CD4-positive, alpha-beta T cell treated with Interleukin-12 subunit alpha and Interleukin-12 subunit beta, for 1 hour (primary cell): ENCODE data around the gene GCGR.

ENCODE experiments used
- DNase-seq: peaks from one replicate; pipeline ENCODE4 v3.0.0-alpha.2; 2020

The GCGR gene

DNA sequence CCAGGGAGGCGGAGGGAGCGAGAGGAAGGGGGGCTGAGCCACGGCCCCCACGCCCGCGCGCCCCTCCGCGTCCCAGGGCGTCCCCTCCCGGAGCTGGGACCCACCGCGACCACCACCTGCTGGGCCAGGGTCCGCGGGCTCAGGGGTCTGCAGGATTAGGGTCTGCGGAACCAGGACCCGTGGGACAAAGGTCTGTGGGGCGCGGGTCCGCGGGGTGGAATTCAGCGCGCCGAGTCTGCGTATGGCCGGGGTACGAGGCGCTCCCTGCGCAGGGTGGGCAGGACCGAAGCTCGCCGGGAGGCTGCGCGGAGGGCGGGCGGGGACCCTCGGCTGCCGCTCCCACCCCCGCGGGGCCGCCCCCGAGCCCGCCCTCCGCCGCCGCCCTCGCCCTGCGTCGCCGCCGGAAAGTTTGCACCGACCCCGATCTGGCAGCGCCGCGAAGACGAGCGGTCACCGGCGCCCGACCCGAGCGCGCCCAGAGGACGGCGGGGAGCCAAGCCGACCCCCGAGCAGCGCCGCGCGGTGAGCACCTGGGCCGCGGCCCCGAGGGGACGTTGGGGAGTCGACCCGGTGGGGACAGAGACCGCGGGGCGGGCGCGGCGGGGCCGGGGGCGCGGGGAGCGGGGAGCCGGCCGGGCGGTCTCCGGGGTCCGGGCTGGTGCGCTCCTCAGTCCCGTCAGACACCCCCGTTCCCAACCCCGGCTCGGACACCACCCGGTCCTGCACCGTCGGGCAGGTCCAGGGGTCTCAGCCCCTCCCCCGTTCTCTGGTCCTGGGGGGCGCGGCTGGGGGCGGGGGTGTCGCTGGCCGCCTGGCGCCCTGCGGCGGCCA, at the start of gene GCGR:
Gene GCGR (plus strand): TSS at position 423 of the 831 bp plus-strand sequence. CDS start 4,869 bp downstream, outside the sequence.
- DNase-seq: no peak

DNA sequence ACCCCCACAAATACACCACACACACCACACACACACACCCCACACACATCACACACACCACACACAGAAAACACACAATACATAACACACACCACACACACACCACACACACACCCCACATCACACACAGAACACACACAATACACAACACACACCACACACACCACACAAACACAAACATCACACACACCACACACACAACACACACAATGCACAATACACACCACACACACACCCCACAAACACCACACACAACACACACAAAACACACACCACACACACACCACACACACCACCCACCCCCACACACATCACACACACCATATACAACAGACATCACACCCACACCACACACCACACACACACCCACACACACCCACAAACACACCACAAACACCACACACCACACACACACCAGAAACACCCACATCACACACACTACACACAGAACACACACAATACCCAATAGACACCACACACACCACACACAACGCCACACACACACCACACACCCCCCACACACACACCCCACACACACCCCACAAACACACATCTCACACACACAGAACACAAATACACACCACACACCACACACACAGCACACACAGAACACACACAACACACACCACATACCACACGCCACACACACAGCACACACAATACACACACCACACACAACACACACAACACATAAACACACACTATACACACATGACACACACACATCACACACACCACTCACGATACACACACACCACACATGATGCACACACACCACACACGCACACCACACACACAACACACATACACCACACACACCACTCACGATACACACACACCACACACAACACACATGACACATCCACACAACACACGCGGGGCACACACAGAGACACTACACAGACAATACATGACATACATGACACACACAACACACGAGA, 11.0 kb upstream of the GCGR start:
- DNase-seq: no peak

DNA sequence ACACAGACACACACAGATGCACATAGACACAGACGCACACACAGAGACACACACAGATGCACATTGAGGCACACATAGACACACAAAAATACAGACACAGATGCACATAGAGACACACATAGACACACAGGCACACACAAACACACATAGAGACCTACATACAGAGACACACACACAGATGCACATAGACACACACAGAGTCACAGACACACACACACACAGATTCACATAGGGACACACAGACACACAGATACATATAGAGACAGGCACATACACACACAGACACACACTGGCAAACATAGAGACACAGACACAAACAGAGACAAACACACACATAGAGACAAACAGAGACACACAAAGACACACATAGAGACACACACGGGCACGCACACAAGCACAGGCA, 9.9 kb upstream of the GCGR start:
- no peak for DNase-seq

DNA sequence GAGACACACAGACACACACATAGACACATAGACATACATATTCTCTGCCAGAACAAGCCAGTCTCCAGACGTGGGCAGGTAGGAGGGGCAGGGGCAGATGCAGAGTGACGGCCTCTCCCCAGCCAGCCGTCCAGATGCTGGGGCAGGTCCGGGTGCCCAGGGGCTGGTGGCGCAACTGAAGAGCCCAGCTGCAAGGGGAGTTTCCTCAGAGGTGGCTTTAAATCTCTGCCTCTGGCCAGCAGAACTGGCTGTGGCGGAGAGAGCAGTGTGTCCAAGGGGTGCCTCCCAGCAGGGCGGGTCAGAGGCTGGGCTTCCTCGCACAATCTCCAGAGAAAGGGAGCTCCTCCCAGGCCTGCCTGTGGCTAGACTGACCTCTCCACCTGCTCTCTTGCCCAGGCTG, 9.4 kb upstream of the GCGR start:
- no peak for DNase-seq

DNA sequence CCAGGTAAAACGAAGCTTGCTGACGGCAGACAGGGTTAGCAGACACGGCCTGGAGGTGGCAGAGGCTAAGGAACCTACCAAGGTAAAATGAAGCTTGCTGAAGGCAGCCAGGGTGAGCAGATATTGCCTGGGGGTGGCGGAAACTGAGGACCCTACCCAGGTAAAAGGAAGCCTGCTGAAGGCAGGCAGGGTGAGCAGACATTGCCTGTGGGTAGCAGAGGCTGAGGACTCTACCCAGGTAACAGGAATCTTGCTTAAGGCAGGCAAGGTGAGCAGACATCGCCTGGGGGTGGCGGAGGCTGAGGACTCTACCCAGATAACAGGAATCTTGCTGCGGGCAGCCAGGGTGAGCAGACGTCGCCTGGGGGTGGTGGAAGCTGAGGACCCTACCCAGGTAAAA, 2.6 kb upstream of the GCGR start:
- no peak for DNase-seq

DNA sequence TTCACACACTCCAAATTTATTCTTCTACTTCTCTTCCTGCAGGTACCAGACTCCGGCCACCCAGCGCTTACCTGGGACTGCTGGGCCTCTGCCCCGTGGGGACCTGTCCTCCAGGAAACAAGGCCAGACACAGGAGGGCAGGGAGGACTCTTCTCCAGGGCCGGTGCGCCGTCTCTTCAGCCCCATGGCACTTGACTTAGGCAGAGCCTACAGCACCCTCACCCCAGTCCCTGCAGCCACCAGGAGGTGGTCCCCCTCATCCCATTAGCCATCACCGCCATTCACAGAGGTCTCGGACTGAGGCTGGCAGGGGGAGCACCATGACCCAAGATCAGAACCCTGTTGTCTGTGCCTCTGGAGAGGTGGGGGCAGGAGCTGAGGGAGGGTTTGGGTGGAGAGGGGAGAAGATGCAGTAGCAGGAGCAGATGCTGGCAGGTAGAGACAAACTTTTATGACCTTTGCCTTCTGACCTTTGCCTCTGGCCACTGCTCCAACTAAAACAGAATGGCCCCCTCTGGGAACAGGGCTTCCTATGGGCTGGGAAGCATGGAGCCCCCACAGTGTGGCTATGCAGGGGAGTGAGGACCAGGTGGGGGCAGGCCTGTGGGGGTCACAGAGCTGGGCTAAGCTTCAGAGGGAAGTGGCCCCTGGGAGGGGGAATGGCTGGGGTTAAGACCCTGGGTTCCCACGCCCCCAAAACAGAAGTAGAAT, 1.7 kb upstream of the GCGR start:
- DNase-seq: no peak

DNA sequence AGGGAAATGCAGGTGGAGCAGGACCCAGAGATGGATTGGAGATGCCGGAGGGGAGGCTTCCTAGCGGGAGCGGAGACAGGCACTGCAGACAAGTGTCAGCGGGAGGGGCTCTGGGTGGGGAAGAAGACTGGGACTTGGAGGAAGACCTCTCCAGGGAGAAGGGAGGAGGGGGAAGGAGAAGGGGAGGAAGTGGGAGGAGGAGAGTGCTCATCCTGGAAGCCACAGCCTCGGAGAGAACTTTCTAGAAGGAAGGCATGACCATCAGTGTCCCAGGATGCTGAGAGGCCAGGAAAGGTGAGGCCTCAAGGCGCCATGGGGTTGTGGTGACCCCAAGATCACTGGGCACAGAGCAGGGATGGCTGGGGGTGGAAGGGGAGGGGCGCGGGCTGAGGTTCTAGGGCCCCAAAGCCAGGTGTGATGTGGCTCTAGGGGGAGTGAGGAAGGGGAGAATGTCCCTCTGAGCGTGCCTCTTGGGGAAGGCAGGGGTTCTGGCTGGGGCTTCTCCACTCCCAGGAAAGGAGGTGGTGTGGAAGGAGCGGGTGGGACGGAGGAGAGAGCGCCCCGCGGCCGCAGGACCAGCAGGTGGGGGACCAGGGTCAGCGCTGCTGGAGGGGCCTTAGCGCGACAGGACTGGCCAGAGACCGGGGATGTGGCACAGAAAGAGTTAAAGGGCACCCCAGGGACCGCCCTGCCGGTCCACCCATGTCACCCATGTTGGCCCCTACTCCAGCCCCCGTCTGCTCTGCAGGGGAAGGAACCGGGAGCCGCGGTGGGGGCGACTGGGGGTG, 900 bp upstream of the GCGR start:
- DNase-seq: no peak

DNA sequence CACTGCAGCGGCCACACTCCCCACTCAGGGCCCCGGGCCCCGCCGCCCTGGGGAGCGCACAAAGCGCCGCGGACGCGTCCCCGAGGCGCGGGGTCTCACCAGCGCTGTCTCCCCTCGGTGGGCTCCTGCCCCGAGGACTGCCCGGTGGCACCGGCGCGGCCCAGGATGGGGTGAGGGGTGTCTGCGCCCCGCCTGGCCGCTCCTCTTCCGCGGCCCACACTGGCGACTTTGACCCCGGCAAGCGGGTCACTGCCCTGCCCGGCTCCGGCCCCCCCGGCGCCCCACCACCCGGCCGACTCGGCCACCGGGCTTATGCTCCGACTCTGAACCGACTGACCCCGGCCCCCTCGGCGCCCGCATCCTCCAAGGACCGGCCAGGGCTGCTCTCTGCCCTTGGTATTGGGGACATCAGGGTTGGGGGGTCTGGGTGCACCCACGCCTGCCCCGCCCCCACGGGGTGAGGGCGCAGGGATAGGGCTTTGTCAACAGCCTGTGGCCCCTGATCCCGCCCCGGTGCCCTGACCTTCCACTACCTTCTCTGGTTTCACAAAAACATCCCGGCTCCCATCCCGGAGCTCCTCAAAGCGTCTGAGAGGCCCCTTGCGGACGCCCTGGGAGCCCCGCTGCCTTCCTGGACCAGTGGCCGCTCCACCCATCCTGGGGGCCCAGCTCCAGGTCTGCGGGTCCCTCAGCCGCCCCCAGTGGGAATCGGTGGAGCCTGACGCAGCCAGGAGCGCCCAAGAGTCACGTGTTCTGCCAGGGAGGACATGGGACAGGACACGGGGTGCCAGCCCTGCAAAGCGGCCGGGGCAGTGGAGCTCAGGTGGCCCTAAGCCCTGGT, 829 bp downstream of the GCGR start:
- DNase-seq: no peak

DNA sequence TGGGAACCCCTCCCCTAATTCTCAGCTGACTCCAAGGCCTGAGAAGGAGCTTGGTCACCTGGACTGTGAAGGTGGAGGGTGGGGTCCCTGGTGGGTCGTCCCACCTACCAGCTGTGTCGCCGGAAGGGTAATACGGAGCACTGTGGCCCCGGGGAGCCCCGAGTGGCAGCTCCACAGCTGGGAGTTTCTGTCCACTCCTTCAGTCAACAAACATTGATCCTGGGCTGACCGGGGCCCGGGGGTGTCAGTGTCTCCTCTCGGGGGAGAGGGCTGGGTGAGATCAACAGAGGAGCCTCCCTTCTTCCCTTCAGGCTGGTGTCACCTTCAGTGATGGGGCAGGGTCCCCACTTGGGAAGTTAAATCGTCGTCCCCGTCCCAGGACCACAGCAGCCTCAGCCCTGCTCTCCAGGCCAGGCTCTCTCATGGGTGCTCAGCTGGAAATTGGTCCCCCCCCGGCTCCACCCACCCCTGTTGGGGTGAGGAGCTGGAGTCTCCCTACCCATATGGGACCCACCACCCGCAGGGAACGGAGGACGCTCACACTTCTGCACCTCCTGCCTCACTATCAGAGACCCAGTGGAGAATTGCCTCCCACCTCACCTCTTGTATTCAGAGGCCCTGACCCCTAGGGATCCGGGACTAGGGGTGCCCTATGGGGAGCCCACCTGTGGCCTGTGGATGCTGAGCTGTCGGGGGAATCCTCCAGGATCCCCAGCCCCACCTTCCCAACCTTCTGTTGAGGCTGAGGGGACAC, 1.9 kb downstream of the GCGR start:
- DNase-seq: no peak

DNA sequence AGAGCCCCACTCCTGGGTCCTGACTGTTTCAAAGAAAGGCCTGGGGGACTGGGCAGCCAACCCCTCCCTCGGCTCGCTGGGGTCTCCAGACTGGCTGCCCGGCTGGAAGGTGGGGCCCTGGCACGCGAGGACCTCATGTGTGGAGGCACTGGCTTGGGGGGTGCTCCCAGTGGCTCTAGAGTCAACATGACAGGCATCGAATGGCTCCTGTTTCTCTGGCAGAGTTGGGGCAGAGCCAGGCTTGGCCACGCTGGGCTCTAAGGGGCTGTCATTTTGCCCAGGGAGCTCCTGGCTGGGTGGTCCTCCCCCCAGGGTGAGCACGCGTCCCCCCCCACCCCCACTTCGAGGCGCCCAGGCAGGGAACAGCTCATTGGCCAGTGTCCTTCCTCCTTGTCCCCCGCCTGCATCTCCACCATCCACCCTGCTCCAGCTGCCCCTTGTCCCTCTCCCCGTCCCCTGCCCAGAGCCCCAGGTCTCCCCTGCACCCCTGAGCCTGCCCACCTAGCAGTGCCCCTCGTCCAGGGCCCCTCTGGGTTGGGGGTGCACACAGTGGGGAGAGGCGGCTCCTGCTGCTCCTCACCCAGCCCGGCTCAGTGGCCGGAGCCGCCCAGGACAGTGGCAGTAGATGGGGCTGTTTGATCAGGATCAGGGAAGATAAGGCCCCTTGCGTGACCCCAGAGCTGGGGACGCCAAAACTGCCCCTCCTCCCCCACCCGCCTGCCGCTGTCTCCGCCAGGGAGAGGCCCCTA, 2.7 kb downstream of the GCGR start:
- DNase-seq: no peak

DNA sequence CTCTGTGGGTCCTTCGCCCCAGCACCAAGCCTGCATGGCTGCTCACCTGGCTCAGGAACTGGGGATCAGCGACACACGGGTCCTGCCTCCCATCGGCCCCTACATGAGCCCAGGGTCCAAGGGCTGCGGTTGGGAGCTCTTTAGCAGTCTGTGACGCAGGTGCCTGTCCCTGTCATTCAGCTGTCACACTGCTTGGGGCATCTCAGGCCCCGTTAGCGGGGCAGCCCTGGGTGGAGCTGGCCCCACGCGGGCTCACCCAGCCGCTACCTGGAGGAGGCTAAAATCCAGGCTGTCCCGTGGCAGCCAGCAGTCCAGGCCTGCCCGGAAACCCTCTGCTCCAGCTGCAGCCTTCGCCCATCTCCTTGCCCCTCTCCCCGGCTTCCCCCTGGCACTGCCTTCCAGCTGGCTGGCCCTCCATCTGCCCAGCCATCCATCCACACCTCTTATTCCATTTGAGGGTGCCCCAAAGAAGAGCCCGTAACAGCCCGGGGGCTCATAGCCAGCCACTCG, 3.3 kb downstream of the GCGR start:
- no peak for DNase-seq

DNA sequence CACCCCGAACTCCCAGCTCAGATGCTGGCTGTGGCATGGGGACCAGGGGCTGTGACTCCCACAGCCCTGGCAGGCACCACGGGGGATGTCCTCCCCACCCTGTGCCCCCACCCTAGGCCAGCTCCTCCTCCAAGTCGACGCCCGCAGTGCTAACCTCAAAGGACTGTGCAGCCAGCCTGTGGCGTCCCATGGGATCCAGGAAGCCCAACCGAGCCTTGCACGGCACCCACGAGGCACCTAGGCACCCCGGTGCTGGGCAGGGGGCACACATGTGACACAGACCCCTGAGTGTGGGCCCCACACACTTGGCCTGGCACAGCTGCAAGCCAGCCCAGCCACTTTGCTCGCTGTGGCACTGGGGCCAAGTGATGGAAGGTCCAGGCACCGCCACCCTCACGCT, 3.9 kb downstream of the GCGR start:
- no peak for DNase-seq

DNA sequence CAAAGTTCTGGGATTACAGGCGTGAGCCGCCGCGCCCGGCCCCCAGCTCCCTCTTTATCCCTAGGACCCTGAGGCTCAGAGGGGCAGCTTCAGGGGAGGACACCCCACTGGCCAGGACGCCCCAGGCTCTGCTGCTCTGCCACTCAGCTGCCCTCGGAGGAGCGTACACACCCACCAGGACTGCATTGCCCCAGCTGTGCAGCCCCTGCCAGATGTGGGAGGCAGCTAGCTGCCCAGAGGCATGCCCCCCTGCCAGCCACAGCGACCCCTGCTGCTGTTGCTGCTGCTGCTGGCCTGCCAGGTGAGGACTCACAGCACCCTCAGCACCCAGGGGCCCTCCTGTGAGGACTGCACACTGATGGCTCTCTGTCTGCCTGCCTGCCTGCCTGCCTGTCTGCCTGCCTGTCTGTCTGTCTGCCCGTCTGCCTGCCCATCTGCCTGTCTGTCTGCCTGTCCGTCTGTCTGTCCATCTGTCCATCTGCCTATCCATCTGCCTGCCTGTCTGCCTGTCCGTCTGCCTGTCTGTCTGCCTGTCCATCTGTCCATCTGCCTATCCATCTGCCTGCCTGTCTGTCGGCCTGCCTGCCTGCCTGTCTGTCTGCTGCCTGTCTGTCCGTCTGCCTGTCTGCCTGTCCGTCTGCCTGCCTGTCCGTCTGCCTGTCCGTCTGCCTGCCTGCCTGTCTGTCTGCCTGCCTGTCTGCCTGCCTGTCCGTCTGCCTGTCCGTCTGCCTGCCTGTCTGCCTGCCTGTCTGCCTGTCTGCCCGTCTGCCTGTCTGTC, 5.0 kb downstream of the GCGR start:
- DNase-seq: no peak

DNA sequence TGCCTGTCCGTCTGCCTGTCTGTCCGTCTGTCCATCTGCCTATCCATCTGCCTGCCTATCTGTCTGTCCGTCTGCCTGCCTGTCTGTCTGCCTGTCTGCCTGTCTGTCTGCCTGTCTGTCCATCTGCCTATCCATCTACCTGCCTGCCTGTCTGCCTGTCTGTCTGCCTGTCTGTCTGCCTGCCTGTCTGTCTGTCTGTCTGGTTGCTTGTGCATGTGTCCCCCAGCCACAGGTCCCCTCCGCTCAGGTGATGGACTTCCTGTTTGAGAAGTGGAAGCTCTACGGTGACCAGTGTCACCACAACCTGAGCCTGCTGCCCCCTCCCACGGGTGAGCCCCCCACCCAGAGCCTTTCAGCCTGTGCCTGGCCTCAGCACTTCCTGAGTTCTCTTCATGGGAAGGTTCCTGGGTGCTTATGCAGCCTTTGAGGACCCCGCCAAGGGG, 5.6 kb downstream of the GCGR start:
- DNase-seq: no peak

DNA sequence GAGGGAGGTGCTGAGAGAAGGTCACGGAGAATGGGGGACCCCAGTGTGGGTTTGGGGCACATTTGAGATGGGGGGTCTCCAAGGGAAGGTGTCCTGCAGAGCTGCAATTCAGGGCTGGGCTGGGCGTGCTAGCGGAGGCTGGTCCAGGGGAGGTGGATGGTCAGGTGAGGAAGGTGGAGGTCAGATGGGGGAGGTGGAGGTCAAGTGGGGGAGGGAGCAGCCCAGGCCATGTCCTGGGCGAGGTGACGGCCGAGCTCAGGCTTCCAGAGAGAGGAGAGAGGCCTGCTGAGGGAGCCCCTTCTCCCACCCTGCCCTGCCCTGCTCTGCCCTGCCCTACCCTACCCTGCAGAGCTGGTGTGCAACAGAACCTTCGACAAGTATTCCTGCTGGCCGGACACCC, 6.5 kb downstream of the GCGR start:
- DNase-seq: no peak

DNA sequence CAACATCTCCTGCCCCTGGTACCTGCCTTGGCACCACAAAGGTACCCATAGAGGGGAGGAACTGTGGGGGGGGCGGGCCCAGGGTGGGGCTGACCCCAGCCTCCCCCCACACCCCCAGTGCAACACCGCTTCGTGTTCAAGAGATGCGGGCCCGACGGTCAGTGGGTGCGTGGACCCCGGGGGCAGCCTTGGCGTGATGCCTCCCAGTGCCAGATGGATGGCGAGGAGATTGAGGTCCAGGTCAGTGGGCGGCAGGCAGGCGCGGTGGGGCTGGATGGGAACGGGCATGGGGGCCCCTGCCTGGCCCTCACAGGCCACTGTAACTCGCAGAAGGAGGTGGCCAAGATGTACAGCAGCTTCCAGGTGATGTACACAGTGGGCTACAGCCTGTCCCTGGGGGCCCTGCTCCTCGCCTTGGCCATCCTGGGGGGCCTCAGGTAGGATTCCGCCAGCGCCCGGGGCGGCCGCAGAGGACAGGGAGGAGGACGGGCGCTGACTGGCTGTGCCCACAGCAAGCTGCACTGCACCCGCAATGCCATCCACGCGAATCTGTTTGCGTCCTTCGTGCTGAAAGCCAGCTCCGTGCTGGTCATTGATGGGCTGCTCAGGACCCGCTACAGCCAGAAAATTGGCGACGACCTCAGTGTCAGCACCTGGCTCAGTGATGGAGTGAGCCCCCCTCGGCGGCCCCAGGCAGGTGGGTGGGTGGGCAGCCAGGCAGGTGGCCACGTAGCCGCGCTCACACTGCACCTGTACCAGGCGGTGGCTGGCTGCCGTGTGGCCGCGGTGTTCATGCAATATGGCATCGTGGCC, 7.1 kb downstream of the GCGR start:
- DNase-seq: no peak

DNA sequence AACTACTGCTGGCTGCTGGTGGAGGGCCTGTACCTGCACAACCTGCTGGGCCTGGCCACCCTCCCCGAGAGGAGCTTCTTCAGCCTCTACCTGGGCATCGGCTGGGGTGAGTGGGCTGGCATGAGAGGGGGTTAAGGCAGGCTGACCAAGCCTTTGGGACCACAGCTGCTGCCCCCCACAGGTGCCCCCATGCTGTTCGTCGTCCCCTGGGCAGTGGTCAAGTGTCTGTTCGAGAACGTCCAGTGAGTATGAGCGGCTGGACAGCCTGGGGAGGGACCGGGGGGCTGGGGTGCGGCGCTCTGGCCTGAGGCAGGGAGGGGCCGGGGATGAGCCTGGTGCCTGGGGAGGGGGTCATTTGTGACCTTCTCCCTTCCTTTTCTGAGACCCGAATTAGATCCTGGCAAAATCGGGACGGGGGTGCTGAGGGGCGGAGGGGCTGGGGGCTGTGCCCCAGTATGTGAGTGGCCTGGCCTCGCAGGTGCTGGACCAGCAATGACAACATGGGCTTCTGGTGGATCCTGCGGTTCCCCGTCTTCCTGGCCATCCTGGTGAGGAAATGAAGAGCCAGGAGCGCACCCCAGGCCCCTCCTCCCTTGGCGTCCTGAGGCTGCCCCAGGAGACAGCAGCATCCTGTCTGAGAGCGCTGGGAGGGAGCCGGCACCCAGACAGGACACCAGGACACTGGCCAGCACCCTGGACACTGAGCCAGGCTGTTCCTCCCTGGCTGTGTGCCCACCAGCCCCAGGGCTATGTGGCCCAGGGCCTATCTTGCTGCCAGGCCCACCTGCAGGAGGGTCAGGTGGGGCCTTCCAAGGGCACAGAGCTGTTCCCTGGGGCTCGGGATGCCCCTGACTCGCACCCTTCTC, 8.0 kb downstream of the GCGR start:
- DNase-seq: no peak
